OCI-LY7 (cell line): ENCODE measurements around the gene IPO4. TPM values are rescaled to one million over a fixed set of nuclear protein-coding genes. Genes with fewer than 3 reads are reported as not detected.

Experiments used
- Bru-seq: library from RNA; stranded (reverse); fragments of 400-500 nt; gene quantifications from one replicate; lab custom pipeline; 2021; lab: Mats Ljungman, UMichigan
- BruChase-seq, 2 experiments: library from RNA; stranded (reverse); fragments of 400-500 nt; gene quantifications; one replicate each; lab custom pipeline; 2021; lab: Mats Ljungman, UMichigan
- BruUV-seq: library from RNA; stranded (reverse); fragments of 400-500 nt; replicated peaks from 2 replicates; lab custom pipeline; 2021; lab: Mats Ljungman, UMichigan
- CTCF ChIA-PET: fragments of 300-600 bp; sonication (Branson Sonifier 250); formaldehyde crosslinking; loops from one replicate; lab custom pipeline; 2022; ENCODE audit warnings: antibody characterized with exemption; ENCODE audit not compliant: unreplicated experiment; lab: Charles Lee
- POLR2A ChIA-PET: fragments of 300-600 bp; sonication (Branson Sonifier 250); formaldehyde crosslinking; loops from one replicate; lab custom pipeline; 2022; ENCODE audit warnings: antibody characterized with exemption; lab: Charles Lee
- DNase-seq: peaks from one replicate; pipeline ENCODE4 v3.0.0-alpha.2; 2015; ENCODE audit warnings: low spot score
- H2AFZ ChIP-seq: fragments of 200-600 bp; sonication (generic), shearing (Covaris generic); 2 replicates; pipeline ENCODE4 v1.6.1; 2014; ENCODE audit warnings: mild to moderate bottlenecking, antibody characterized with exemption, low read length, moderate library complexity
- H3K27ac ChIP-seq: fragments of 200-600 bp; sonication (generic); 2 replicates; pipeline ENCODE4 v1.5.1; 2014; ENCODE audit warnings: mixed run types, low read depth, mild to moderate bottlenecking, moderate library complexity, low read length, inconsistent platforms; ENCODE audit not compliant: poor library complexity, severe bottlenecking
- H3K36me3 ChIP-seq: fragments of 200-600 bp; sonication (generic); 2 replicates; pipeline ENCODE4 v1.6.1; 2014; ENCODE audit warnings: mild to moderate bottlenecking, antibody characterized with exemption, low read length, moderate library complexity, mixed read lengths; ENCODE audit not compliant: insufficient read depth
- H3K4me1 ChIP-seq: fragments of 200-600 bp; sonication (generic); 2 replicates; pipeline ENCODE4 v1.5.1; 2014; ENCODE audit warnings: mild to moderate bottlenecking, low read length; ENCODE audit not compliant: insufficient read depth, poor library complexity, severe bottlenecking
- H3K4me2 ChIP-seq: fragments of 200-600 bp; sonication (generic); 2 replicates; pipeline ENCODE4 v1.6.1; 2014; ENCODE audit warnings: mild to moderate bottlenecking, low read length
- H3K4me3 ChIP-seq: fragments of 200-600 bp; sonication (generic); 2 replicates; pipeline ENCODE4 v1.5.1; 2014; ENCODE audit warnings: mild to moderate bottlenecking, low read depth, low read length; ENCODE audit not compliant: poor library complexity, severe bottlenecking
- H3K79me2 ChIP-seq: fragments of 200-600 bp; sonication (generic); 2 replicates; pipeline ENCODE4 v1.6.1; 2016; ENCODE audit warnings: low read depth, mild to moderate bottlenecking, low read length, moderate library complexity, mixed read lengths; ENCODE audit not compliant: insufficient read depth
- H3K9me2 ChIP-seq: fragments of 200-600 bp; sonication (generic); 2 replicates; pipeline ENCODE4 v1.6.1; 2016; ENCODE audit warnings: mild to moderate bottlenecking, low read length, mixed read lengths; ENCODE audit not compliant: insufficient read depth
- H3K9me3 ChIP-seq: fragments of 200-600 bp; sonication (generic); 2 replicates; pipeline ENCODE4 v1.6.1; 2014; ENCODE audit warnings: mild to moderate bottlenecking, mixed run types, low read length, mixed read lengths
- H4K20me1 ChIP-seq: fragments of 200-600 bp; sonication (generic); 2 replicates; pipeline ENCODE4 v1.6.1; 2014; ENCODE audit warnings: mild to moderate bottlenecking, antibody characterized with exemption, low read length, moderate library complexity, mixed read lengths; ENCODE audit not compliant: insufficient read depth
- EZH2phosphoT487 ChIP-seq: fragments of 200-600 bp; sonication (generic); IDR thresholded peaks from 2 replicates; pipeline ENCODE4 v1.6.1; 2018; ENCODE audit warnings: low read depth, borderline replicate concordance, mild to moderate bottlenecking, mixed run types, antibody characterized with exemption, low read length, moderate library complexity, mixed read lengths
- intact Hi-C: fragments of 100-400 bp; cut with micrococcal nuclease; formaldehyde crosslinking; loops from one replicate; pipeline ENCODE4 v1.10.0; 2022; ENCODE audit not compliant: unreplicated experiment
- long read RNA-seq: library from polyadenylated mRNA; stranded (forward); transcript quantifications from one replicate; pipeline ENCODE4 v2.0.0, GENCODE V29; 2022
- total RNA-seq, 2 experiments: library from RNA; depleted of rRNA in 1 of 2; stranded (reverse); fragments of >200 nt in 1 of 2; shearing (Covaris generic) in 1 of 2; gene quantifications; 2 replicates each; pipeline ENCODE4 v1.2.3, GENCODE V29; 2014 to 2022
- TF ChIP-seq, protein P1 (sequence below): fragments of 200-600 bp; sonication (generic); conservative IDR thresholded peaks from 2 replicates; pipeline ENCODE4 v1.5.1; 2014; ENCODE audit warnings: mild to moderate bottlenecking, antibody characterized with exemption, low read length, moderate library complexity, mixed read lengths

Gene IPO4, protein sequence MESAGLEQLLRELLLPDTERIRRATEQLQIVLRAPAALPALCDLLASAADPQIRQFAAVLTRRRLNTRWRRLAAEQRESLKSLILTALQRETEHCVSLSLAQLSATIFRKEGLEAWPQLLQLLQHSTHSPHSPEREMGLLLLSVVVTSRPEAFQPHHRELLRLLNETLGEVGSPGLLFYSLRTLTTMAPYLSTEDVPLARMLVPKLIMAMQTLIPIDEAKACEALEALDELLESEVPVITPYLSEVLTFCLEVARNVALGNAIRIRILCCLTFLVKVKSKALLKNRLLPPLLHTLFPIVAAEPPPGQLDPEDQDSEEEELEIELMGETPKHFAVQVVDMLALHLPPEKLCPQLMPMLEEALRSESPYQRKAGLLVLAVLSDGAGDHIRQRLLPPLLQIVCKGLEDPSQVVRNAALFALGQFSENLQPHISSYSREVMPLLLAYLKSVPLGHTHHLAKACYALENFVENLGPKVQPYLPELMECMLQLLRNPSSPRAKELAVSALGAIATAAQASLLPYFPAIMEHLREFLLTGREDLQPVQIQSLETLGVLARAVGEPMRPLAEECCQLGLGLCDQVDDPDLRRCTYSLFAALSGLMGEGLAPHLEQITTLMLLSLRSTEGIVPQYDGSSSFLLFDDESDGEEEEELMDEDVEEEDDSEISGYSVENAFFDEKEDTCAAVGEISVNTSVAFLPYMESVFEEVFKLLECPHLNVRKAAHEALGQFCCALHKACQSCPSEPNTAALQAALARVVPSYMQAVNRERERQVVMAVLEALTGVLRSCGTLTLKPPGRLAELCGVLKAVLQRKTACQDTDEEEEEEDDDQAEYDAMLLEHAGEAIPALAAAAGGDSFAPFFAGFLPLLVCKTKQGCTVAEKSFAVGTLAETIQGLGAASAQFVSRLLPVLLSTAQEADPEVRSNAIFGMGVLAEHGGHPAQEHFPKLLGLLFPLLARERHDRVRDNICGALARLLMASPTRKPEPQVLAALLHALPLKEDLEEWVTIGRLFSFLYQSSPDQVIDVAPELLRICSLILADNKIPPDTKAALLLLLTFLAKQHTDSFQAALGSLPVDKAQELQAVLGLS
- total RNA-seq (2014; rRNA removed; shearing (Covaris generic)) (48.4 and 59.2 TPM in 2 replicates), total RNA-seq (2022) (49.3 and 53.1 TPM in 2 replicates), Bru-seq, nascent RNA (percentile 60 among the genes with signal in this experiment), BruChase-seq, experiment 1, labeled RNA remaining after a 6-hour chase (percentile 71 among the genes with signal in this experiment), BruChase-seq, experiment 2, labeled RNA remaining after a 2-hour chase (percentile 66 among the genes with signal in this experiment)
- long read RNA-seq, transcript IPO4-201 (30 exons, 3,646 nt), result major isoform, 35 of 45 reads
- long read RNA-seq, partial matches to known transcripts, result 2 of 45 reads
- long read RNA-seq, other reads (novel, unspliced or antisense), result 8 of 45 reads

- DNase-seq, result peak; percentile 97
- no TSS peak for BruUV-seq
- Histone ChIP-seq H3K79me2 (peaks cover 11% of the 10 kb centered on the region; the same call in 1 of the 2 replicates), H4K20me1 (no peaks in the 10 kb centered on the region), H3K4me1 (peaks cover 16% of the 10 kb centered on the region), H3K36me3 (peaks cover 58% of the 10 kb centered on the region), H3K9me2 (no peaks in the 10 kb centered on the region), H3K9me3 (no peaks in the 10 kb centered on the region), H3K4me2 (peak within 1 kb of the TSS; percentile 93), H2AFZ (peak within 1 kb of the TSS; percentile 19; the same call in 1 of the 2 replicates), H3K27ac (peak within 1 kb of the TSS; percentile 26), H3K4me3 (peak within 1 kb of the TSS; percentile 85)
- POLR2A ChIA-PET, result interaction anchor here (0.6 to 0.8 kb wide), 2 partner anchors 27 to 41 kb away, joined by 3 read pairs; partner anchors contain the start of genes IRF9 and RNF31
- intact Hi-C loops, result loop anchor here (2.0 kb wide), 3 partner anchors 28 to 54 kb away; partner anchors contain the start of genes EMC9, IRF9 and TINF2
- CTCF ChIA-PET, result no interaction called here
- no peak for TF ChIP-seq EZH2phosphoT487
- TF ChIP-seq, protein P1, sequence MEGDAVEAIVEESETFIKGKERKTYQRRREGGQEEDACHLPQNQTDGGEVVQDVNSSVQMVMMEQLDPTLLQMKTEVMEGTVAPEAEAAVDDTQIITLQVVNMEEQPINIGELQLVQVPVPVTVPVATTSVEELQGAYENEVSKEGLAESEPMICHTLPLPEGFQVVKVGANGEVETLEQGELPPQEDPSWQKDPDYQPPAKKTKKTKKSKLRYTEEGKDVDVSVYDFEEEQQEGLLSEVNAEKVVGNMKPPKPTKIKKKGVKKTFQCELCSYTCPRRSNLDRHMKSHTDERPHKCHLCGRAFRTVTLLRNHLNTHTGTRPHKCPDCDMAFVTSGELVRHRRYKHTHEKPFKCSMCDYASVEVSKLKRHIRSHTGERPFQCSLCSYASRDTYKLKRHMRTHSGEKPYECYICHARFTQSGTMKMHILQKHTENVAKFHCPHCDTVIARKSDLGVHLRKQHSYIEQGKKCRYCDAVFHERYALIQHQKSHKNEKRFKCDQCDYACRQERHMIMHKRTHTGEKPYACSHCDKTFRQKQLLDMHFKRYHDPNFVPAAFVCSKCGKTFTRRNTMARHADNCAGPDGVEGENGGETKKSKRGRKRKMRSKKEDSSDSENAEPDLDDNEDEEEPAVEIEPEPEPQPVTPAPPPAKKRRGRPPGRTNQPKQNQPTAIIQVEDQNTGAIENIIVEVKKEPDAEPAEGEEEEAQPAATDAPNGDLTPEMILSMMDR, result no peak
Observed at GRCh38 chr14:24188251-24189058, at the start of gene IPO4. IPO4 (minus strand) TSS chr14:24188816; CDS start chr14:24188787, 29 bp downstream.

DNA sequence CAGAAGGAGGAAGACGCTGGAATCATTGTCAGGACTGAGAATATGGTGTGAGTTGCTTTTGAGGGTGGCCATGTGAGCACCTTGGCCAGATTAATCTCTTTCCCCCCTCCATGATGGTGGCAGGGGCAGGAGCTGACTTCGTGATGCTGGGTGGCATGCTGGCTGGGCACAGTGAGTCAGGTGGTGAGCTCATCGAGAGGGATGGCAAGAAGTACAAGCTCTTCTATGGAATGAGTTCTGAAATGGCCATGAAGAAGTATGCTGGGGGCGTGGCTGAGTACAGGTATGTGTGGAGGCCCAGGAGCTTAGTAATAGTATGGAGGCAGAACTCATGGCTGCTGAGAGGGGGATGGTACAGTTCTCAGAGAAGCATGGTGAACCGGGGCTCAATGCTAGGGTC is 49.5 kb upstream of the IPO4 start:
- Histone ChIP-seq H2AFZ (no peak overlapping the region), H3K9me2 (no peaks in the 10 kb centered on the region), H3K79me2 (peaks cover 30% of the 10 kb centered on the region; the same call in 1 of the 2 replicates), H3K36me3 (peaks cover 73% of the 10 kb centered on the region), H3K4me1 (peaks cover 38% of the 10 kb centered on the region), H3K4me2 (no peak overlapping the region), H3K4me3 (no peak overlapping the region), H3K27ac (no peak overlapping the region), H3K9me3 (no peaks in the 10 kb centered on the region), H4K20me1 (no peaks in the 10 kb centered on the region)
- TF ChIP-seq, protein P1, result no peak
- ChIA-PET POLR2A (interaction anchor here (1.9 kb wide), 1 partner anchor 42 kb away, joined by 5 read pairs; no protein-coding TSS in a partner anchor), CTCF (no interaction called here)
- no peak for DNase-seq
- intact Hi-C loops, result no loop called here
- no TSS peak for BruUV-seq
